Ammon's horn (tissue), 1 donor: ENCODE results near the gene MYL12B.
"Not testable (repeated sequence)": the region's sequence is repeated elsewhere in the genome, so short reads cannot be mapped to it uniquely, and the experiment has no call there.

Experiments
- DNase-seq: peaks from one replicate; pipeline ENCODE4 v3.0.0-alpha.2; 2016; ENCODE audit warnings: low spot score

MYL12B gene

DNA sequence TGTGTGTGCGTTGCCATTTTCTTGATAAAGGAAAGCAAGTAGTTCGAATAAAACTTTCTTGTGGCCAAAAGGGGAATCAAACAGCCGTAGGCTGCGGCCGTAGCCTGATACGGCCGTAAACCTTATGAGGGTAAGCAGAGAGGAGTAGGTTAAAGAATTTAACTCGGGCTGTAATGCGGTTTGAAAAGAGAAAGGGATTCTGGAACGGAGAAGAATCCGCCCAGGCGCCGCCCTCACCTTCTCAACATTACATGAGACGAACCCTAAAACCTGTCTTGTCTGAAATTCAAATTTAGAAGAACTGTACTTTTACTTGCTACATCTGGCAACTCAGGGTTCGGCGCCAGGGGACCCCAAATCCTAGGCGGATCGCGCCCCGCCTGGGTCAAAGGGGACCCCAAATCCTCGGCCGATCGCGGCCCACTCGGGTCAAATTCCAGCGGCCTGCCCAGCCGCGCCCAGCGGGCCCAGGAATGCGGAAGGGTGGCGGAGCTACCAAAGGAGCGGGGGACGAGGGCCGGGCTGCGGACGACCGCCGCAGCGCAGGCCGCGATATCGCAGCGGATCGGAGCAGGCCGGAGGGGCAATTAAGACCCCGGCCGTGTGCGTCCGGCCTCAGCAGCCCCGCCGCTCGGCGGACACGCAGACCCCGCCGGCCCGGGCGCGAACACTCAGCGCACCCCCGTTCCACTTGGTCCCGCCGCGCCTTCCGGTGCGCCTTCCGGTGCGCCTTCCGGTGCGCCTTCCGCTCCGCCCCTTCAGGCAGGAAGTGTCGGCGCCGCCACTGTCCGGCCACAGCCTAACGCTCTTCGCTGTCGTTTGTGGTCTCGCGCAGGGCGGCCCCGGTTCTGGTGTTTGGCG, at the start of gene MYL12B:
Gene MYL12B, plus strand, starts transcription at position 761 of the 861 bp plus-strand sequence. CDS start 10,766 bp downstream, outside the sequence.
- peak; percentile 84 for DNase-seq

DNA sequence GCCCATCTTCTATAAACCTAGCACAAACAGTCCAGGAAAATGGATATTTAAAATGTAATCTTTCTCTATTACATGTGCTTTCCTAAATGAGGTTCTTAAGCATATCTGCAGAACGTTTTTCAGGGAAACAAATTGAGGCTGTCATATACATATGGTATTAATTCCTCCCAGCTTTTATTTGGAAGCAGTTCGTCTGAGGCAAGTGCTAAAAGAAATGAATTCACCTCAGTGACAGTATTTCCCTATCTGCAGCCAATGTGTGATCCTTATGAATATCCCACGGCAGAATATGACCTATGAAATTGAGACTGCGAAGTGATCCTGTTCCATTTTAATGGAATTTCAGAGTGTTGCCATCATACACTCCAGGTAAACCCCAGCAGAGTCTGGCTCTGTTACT, 49.3 kb upstream of the MYL12B start:
- no peak for DNase-seq

DNA sequence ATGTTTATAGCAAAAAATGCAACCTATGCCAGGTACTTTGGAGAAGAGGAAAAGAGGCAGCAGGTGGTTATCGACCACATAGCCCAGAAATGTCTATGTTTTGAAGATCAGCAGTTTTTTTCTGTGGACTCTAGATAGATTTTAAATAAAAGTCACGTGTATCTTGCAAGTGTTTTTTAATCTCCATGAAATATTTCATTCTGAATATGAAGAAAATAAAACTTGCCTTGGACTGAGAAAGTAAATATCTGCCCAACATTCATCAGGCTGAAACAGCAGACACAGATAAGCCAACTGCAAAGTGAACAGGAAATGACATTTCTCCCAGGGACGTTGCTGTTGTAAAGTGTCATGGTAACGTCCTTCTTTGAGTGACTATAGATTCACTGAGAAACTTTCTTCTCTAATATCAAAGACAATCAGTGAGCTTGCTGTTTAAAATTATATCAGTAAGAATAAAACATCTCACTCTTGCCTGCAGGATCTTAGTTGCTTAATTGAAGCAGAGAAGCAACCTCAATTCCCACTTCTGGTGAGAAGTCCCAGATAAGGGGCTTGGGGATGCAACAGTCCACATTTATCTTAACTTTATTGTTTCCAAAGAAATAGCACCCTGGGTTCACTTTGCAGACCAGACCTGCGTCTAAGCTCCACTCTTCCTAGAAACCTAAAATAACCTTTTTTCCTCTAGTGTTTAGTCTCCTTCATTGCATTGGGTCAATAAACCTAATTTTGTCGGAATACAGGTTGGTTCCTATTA, 48.5 kb upstream of the MYL12B start:
- DNase-seq: no peak

DNA sequence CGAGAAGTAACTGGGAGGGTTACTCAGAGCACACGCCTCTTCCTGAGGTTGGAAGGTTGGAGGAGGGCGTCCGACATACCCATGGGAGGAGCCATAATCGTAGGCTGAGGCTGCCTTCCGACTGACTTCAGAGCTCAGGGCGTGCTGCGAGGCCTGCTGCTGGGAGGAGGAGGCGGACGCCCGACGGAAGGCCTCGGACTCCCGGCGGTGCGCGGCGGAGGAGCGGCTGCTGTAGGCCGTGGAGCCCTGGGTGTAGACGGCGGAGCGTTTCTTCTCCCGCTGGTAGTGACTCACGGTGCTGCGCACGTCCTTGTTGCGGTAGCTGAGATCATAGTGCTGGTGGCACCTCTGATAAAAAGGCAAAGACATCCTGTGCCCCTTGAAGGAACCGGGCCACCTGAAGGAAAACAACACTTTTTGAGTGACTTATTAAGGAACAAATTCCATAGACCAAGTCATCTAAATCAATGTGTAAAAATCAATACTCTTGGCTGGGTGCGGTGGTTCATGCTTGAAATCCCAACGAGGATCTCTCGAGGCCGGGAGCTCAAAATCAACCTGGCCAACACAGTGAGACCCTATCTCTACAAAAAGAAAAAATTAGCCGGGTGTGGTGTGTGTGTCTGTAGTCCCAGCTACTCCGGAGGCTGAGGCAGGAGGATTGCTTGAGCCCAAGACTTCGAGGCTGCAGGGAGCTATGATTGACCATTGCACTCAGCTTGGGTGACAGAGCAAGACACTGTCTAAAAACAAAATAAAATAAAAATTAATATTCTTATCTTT, 46.9 kb upstream of the MYL12B start:
- DNase-seq: no peak

DNA sequence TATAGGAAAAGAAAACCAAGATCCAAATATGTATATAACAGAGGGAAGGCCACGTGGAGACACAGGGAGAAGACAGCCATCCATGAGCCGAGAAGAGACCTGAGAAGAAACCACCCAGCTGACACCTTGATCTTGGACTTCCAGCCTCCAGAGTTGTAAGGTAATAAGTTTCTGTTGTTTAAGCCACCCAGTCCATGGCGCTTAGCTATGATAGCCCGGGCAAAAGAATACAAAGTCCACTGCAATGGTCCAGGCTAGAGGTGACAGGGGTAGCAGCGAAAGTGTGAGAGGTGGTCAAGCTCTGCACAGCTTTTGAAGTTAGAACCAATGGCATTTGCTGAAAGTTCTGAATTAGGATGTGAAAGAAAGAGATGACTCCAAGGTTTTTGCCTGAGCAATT, 44.9 kb upstream of the MYL12B start:
- no peak for DNase-seq

DNA sequence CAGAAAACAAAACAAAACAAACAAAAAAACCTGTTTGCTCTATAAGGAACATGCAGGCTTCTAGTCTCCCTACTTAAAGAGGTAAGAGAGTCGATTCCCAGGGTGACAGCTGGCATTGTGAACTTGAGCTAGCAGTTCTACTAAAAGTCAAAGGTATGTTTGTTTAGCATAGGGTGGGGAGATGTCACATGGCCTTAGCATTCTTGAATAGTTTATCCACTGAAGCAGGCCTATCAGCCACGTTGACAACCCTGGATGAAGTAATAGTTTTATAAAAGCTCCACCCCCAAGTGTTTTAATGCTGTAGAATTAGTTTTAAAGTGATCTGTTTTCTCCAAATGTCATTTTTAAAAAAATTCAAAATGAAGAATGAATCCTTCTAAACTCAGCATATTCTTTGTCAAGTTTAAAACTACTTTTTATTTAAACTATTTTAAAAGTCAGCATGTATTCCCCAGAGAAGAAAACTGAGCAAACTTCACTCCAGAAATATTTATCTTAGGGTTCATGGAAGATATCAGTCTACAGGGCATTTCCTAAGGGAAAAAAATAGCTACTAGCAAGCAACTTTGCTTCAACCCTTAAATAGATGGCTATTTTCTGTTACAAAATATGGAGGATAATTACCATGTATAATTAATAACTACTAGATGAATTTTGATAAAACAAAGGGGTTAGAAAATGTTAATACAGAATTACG, 43.8 kb upstream of the MYL12B start:
- DNase-seq: no peak

DNA sequence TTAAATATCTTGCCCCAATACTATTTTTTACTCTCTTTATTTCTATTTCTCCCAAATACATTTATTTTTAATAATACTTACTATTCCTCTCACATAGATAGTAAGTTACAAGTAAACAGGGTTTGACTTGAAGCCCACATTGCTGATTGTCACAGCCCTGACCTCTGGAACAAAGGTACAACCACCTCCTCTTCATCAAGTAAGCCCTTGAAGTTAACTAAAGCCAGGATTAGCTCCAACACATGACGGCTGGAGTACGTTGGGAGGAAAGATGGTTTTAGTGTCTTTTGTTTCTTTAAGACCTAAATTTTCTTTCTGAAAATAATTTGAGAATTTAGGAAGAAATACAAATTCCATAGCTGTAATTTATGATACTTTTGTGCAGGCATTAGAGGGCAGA, 43.1 kb upstream of the MYL12B start:
- peak; percentile 14 for DNase-seq

DNA sequence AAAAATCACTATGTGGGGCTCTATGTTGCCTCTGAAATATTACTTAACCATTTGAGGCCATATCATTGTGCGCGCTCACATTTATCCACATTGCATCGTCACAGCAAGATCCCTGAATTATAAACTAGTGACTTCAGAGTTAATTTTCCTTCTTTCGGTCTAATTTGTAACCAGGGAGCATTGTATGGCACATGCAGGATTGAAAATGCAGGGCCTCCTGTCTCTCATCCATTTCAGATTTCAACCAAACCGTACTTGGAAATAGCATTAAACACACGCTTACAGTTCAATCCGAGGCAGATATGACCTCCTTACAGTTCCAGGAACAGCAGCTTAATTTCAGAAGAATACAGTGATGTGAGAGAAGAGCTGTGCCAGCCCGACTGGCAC, 42.7 kb upstream of the MYL12B start:
- peak; percentile 9 for DNase-seq

DNA sequence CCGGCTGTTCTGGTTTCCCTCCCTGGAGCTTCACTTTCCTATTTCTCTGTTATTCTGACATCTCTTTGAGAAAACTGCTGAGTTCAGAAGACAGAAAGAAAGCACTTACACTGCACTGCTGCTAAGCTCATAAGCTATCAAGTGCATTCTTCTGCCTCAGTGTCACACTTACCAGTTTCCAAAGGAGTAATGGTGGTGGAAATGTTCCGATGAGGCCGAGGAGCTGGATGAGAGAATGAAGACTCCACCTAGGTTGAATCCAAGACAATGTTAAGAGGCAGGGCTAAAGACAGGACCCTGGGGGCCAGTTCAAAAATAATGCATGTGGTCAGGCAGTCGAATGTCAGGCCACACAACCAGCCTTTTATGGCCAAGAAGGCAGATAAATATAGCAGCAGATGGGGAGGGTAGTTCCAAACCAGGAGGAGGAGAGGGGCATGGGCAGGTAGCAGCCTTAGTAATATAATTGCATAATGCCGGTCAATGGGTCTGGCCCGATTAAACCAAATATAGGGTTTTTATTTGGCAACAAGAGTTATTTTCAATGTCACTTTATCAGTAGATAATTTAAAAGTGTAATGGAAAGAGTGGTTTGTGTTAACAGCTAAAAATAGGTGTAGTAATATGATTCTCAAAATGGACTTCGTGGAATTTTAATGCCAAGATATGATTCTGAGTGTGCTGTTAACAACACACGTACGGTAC, 42.1 kb upstream of the MYL12B start, which contains the start of gene MYOM1:
Gene MYOM1, minus strand, starts transcription at position 338 of the 705 bp plus-strand sequence. CDS start 4,745 bp downstream, outside the sequence.
- no peak for DNase-seq

DNA sequence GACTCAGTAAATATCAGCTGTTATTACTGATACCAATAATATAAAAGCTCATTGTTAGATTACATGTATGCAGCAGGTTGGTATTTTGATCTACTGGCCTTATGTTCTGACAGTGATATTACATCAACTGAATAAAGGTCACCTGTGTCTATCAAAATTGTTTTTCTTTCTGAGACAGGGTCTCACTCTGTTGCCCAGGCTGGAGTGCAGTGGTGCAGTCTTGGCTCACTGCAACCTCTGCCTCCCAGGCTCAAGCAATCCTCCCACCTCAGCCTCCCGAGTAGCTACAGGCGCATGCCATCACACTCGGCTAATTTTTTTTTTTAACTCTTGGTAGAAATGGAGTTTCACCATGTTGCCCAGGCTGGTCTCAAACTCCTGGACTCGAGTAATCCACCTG, 41.1 kb upstream of the MYL12B start:
- not testable (repeated sequence) for DNase-seq

DNA sequence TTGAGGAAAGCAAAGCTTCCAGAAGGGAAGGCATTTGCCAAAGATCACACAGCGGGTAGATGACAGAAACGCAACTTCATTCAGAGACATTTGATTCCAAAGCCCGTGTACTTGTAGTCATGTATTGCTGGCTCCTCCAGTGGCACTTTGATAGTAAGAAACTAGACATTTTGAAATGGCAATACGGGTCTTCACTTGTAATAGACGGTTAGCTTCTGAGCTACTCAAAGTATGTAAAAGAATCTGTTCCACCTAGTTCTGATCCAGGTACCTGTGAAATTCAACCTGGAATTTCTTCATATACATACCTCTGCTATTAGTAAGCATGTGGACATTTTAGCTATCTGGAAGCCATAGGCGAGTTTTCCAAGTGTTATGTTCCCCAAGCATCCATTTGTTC, 40.4 kb upstream of the MYL12B start:
- DNase-seq: no peak

DNA sequence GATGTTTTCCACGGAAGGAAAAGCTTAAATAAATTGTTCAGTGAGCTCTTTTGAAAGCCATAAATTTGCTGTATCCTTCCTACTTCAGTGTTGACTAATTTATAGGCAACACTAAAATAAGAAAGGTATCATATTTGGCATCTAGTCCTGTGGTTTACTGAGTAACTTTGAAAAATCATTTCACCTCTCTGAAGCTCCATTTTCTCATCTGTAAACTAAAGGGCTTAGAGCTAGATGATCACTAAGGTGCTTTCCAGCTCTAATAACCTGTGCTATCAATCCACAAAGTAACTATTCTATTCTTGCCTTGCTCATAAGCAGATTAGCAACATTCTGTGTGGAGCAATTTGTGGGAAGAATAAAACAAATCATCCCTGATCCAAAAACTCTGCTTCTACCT, 38.6 kb upstream of the MYL12B start:
- DNase-seq: no peak

DNA sequence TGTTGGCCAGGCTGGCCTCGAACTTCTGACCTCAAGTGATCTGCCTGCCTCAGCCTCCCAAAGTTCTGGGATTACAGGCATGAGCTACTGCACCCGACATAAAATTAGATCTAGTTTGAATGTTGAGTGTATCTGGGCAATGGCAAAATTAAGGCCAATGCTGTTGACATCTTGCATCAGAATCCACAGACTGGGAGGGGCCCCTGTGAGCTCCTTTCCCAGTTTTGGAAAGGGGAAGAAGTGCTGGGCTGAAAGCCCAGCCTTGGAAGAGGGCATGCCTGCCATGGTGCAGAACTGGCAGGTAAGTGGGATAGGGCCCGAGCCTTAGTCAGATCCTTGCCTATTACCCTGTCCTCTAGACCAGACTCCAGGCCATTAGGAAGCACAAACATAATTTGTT, 37.7 kb upstream of the MYL12B start:
- DNase-seq: no peak

DNA sequence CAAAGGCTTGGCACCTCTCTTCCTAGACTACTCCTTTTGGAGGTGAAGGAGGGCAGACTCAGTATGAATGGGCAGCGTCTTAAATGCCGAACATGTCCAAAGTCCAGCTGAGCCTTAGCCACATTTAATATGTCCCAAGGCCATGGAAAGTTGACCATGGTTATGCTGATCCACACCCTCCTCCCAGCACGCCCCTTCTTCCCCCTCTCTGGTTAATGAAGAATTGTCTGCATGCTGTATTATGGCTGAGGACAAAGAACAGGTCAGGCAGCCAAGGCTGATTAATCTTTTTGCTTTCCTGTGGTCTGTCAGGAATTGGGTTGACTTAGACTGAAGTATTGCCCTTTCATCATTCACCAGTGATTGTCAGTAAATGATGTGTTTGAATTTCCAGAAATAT, 36.3 kb upstream of the MYL12B start:
- no peak for DNase-seq

DNA sequence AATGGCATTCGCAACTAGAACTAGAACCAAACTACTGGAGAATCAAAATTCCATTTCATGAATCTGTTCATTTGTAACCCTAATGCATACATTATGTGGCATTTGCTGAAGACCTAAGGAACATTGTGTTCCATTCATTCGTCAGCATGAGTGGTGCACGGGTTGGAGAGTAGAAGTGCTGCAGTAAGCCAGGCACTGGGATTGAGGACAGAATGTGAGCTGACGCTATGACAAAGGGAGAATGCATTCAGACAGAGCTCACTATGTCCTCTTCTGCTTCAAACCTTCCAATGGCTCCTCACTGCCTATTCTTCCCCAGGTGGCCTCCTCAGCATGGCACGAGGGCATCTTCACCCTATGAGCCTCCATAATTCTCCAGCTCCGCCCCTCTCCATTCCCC, 35.9 kb upstream of the MYL12B start:
- DNase-seq: no peak

DNA sequence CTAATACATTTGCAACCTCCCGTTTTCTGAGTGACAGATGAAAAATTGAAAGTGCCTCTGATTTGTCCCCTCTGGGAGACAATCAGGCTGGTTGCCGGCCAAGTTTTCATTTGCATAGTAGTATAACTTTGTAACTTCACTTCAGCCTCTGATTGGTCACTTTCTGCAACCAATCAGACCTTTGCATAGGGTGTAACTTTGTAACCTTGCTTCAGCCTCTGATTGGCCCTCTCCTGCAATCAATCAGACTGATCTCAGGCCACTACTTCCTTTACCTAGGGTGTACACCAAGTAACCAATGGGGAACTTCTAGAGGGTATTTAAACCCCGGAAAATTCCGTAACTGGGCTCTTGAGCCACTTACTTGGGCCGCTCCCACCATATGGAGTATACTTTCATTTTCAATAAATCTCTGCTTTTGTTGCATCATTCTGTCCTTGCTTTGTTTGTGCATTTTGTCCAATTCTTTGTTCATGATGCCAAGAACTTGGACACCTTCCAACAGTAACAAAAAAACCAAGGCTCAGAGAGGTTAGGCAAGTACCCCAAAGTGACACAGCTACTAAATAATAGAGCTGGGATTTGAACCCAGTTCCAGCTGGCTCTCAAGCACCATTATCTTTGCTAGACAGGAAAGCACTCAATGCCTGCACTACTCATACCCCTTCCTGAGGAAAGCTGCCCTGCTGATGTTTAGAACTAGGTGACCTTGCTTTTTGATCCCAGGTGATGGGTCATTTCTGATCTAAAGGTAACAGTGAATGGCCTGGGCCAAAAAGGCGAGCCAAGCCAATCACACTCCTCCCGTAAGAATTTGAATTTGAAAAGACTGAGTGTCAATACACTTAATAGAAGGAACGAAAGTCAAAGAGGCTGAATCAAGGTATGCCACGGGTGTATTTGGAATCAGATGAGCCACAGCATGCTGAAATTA, 31.3 kb upstream of the MYL12B start:
- no peak for DNase-seq

DNA sequence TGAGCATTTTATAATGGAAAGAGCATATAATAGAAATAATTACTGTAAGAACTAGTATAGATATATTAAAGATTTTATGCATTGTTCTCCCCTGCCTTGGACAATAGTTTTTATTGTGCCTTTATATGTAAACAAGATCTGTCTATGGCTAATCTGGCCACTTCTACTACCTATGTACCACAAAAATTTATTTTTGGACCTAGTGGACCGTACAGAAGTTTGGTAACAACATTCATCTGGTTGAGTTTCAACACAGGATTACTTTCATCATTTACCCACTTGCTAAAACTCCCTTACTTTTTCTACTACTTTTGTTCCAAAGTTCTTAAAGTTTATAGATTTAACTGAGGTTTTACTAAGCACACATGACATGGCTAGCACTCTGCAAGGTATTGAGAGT, 28.9 kb upstream of the MYL12B start:
- DNase-seq: no peak

DNA sequence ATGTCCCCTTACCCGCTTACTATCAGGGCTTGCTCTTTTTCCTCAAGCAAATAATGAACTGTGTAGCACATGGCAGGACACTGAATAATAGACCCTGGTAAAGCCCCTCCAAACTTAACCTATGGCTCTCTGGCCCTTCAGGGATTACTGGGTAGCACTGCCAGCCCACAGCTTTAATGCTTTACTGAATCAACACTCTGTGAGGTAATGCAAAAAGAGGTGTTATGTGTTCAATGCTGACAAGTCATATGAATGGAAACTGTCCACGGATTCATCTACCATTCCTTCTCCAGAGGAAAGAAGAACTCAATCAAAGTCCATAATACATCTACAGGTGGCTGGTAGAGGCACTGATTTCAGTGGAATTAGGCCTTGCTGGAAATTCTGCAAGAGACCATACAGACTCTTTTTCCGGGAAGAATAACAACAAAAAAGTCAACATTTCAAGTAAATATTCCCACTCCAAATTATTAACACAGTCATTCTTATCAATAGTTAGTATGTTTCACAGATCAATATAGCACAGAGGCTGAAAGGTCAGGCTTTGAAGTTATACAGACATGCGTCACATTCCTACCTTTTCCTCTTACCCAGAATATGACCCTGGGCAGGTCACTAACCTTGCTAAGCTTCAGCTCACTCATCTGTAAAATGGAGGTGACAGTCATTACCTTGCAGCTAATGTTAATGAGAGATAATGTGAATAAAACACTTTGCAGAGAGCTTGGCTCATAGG, 28.3 kb upstream of the MYL12B start:
- no peak for DNase-seq

DNA sequence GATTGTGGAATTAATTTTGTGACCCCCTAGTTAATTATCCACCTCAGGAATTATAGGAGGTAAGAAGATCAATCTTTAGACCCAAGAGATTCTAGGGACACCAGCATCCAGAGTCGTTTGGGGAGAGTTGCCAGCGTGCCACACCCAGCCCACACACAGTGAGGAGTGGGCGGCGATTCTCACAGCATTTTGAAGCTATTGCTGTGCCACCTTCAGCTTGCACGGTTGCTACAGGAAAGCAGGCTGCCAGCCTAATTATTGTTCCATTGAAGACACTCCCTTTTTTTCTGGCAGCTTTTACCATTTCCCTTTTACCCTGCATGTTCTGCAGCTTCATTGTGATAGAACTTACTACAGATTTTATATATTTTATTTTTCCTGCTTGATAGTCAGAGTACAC, 27.5 kb upstream of the MYL12B start:
- DNase-seq: no peak
